Hepatocyte (in vitro differentiated cells): ENCODE data around the gene CUBN. TPM values are rescaled to one million over a fixed set of nuclear protein-coding genes. Genes with fewer than 3 reads are reported as not detected.

ENCODE experiments used
- DNase-seq: peaks from one replicate; pipeline ENCODE4 v3.0.0-alpha.2; 2016; ENCODE audit warnings: low spot score
- H2AFZ ChIP-seq: fragments of 200-600 bp; sonication (generic); 2 replicates; pipeline ENCODE4 v1.6.0; 2016; ENCODE audit warnings: antibody characterized with exemption, mild to moderate bottlenecking
- H3K27ac ChIP-seq: fragments of 200-600 bp; sonication (generic); 2 replicates; pipeline ENCODE4 v1.5.1; 2016; ENCODE audit warnings: mild to moderate bottlenecking
- H3K27me3 ChIP-seq: fragments of 200-600 bp; sonication (generic); 2 replicates; pipeline ENCODE4 v1.6.1; 2016
- H3K36me3 ChIP-seq: fragments of 200-600 bp; sonication (generic); replicated peaks from 2 replicates; pipeline ENCODE4 v1.5.1; 2016; ENCODE audit warnings: low read depth; ENCODE audit not compliant: insufficient read depth
- H3K4me1 ChIP-seq: fragments of 200-600 bp; sonication (generic); 2 replicates; pipeline ENCODE4 v1.5.1; 2016; ENCODE audit warnings: mild to moderate bottlenecking, moderate library complexity; ENCODE audit not compliant: insufficient read depth
- H3K4me2 ChIP-seq: fragments of 200-600 bp; sonication (generic); 2 replicates; pipeline ENCODE4 v1.6.0; 2016
- H3K4me3 ChIP-seq: fragments of 200-600 bp; sonication (generic); 2 replicates; pipeline ENCODE4 v1.5.1; 2016; ENCODE audit warnings: mild to moderate bottlenecking
- H3K79me2 ChIP-seq: fragments of 200-600 bp; sonication (generic); 2 replicates; pipeline ENCODE4 v1.6.0; 2017; ENCODE audit warnings: mild to moderate bottlenecking
- H3K9me2 ChIP-seq: fragments of 200-600 bp; sonication (generic); replicated peaks from 2 replicates; pipeline ENCODE4 v1.6.0; 2017; ENCODE audit warnings: mild to moderate bottlenecking; ENCODE audit not compliant: insufficient read depth
- H3K9me3 ChIP-seq: fragments of 200-600 bp; sonication (generic); 2 replicates; pipeline ENCODE4 v1.5.1; 2016; ENCODE audit warnings: low read depth, mild to moderate bottlenecking
- H4K20me1 ChIP-seq: fragments of 200-600 bp; sonication (generic); 2 replicates; pipeline ENCODE4 v1.6.0; 2016; ENCODE audit warnings: mild to moderate bottlenecking; ENCODE audit not compliant: insufficient read depth, poor library complexity, severe bottlenecking
- EZH2 ChIP-seq: fragments of 200-600 bp; sonication (generic); IDR thresholded peaks from 2 replicates; pipeline ENCODE4 v1.6.1; 2016; ENCODE audit warnings: antibody characterized with exemption, mild to moderate bottlenecking, borderline replicate concordance
- EZH2phosphoT487 ChIP-seq: fragments of 200-600 bp; sonication (generic); IDR thresholded peaks from one replicate; pipeline ENCODE4 v1.6.1; 2018; ENCODE audit warnings: antibody characterized with exemption, mild to moderate bottlenecking, low read depth, moderate library complexity; ENCODE audit not compliant: unreplicated experiment, severe bottlenecking
- WGBS: methylation state at CpG from one replicate; pipeline ENCODE4 v1.1.6; 2016; ENCODE audit warnings: low lambda C conversion rate; ENCODE audit errors: missing lambda C conversion rate; 5-methylcytosine and 5-hydroxymethylcytosine counted together
- polyA plus RNA-seq: library from polyadenylated mRNA; unstranded; fragments of >200 nt; fragmentation: Nextera tagmentation; extraction: Ambion mirVana; gene quantifications from 2 replicates; pipeline ENCODE4 v1.2.1, GENCODE V29; 2016
- total RNA-seq: library from RNA; depleted of rRNA; stranded (reverse); fragments of >200 nt; gene quantifications from 2 replicates; pipeline ENCODE4 v1.2.3, GENCODE V29; 2014
- TF ChIP-seq, protein P1 (sequence below): fragments of 200-600 bp; sonication (generic); IDR thresholded peaks from 2 replicates; pipeline ENCODE4 v1.5.1; 2016; ENCODE audit warnings: antibody characterized with exemption, mild to moderate bottlenecking; ENCODE audit not compliant: poor library complexity

CUBN gene
- total and polyA plus RNA-seq, 2 experiments from 2014 or later: 2.0 to 10.6 TPM

DNA sequence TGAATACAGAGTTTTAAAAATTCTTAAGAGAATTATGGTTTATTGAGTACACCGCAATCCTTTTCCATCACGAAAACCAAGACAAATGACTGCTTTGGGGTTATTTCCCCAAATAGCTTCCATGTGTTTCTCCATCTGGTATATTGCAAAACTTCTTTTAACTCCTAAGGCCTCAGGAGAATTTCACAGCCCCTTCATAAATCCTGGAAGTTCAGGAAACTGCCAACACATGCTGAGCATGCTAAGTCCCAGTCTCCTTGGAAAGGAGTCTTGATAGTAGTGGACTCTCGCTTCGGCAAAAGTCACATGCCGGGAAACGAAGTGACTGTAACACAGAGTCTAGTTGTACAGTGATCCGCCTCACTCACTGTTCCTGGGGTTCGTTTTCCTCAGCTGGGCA lies 224.3 kb downstream of the CUBN start:
- H3K9me3 ChIP-seq: no peaks in the 10 kb centered on the region
- no peak for DNase-seq
- no peak overlapping the region for H2AFZ ChIP-seq
- TF ChIP-seq, protein P1, sequence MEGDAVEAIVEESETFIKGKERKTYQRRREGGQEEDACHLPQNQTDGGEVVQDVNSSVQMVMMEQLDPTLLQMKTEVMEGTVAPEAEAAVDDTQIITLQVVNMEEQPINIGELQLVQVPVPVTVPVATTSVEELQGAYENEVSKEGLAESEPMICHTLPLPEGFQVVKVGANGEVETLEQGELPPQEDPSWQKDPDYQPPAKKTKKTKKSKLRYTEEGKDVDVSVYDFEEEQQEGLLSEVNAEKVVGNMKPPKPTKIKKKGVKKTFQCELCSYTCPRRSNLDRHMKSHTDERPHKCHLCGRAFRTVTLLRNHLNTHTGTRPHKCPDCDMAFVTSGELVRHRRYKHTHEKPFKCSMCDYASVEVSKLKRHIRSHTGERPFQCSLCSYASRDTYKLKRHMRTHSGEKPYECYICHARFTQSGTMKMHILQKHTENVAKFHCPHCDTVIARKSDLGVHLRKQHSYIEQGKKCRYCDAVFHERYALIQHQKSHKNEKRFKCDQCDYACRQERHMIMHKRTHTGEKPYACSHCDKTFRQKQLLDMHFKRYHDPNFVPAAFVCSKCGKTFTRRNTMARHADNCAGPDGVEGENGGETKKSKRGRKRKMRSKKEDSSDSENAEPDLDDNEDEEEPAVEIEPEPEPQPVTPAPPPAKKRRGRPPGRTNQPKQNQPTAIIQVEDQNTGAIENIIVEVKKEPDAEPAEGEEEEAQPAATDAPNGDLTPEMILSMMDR: no peak
- TF ChIP-seq EZH2: no peak
- TF ChIP-seq EZH2phosphoT487: no peak
- peak overlapping the region; percentile 11 for H3K4me2 ChIP-seq
- H4K20me1 ChIP-seq: no peaks in the 10 kb centered on the region
- WGBS: 69% methylated on average over 8 of the region's 8 CpGs
- H3K79me2 ChIP-seq: no peaks in the 10 kb centered on the region
- H3K4me1 ChIP-seq: no peaks in the 10 kb centered on the region
- H3K27ac ChIP-seq: peak overlapping the region; percentile 72
- no peaks in the 10 kb centered on the region for H3K27me3 ChIP-seq
- no peaks in the 10 kb centered on the region for H3K36me3 ChIP-seq
- H3K4me3 ChIP-seq: no peak overlapping the region
- H3K9me2 ChIP-seq: no peaks in the 10 kb centered on the region

DNA sequence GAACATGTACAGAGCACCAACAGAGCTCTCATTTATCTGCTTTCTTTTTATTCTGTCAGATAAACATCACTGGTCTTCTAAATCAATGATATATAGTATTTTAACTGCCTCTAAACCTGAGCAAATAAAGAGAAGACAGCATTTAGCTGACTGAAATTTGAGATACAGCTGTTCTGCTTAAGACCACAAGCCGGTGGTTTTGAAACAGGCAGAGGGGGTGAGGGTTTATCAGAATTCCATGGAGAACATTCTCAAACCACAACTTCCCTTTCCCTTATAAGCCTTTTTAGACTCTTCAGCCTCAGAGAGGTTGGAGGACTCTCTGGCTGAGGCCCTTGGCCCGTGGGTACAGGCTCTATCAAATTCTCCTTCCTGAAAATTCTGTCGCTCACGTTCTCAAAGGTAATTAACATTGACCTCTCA lies 225.0 kb downstream of the CUBN start:
- no peak overlapping the region for H2AFZ ChIP-seq

DNA sequence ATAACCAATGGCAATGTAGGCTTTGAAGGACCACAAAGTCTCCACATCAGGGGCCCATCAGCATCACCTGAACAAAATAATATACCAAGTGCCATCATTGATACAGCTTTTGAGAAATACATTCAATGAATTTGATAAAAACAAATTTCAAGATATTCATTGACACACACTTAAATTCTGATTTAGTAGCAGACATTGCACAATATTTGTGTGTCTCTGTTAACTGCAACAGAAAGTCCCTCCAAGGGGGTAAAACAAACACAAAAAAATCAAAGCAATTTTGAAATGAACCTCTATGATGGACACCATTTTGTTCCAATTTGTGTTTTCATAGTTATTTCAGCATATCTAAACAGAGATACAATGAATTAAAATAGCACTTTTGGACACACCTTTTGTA lies 225.6 kb downstream of the CUBN start:
- no peaks in the 10 kb centered on the region for H3K9me3 ChIP-seq
- no peaks in the 10 kb centered on the region for H3K36me3 ChIP-seq
- no peak overlapping the region for H3K4me3 ChIP-seq
- H3K9me2 ChIP-seq: no peaks in the 10 kb centered on the region
- no peaks in the 10 kb centered on the region for H3K4me1 ChIP-seq
- peak overlapping the region; percentile 72 for H3K27ac ChIP-seq
- H3K4me2 ChIP-seq: no peak overlapping the region
- no peaks in the 10 kb centered on the region for H3K79me2 ChIP-seq
- no peaks in the 10 kb centered on the region for H3K27me3 ChIP-seq
- no peak for DNase-seq
- no peak overlapping the region for H2AFZ ChIP-seq
- no peaks in the 10 kb centered on the region for H4K20me1 ChIP-seq
- TF ChIP-seq EZH2: no peak
- TF ChIP-seq EZH2phosphoT487: no peak
- TF ChIP-seq, protein P1: no peak

More for the DNA sequence above, 225.0 kb downstream of the CUBN start:
- WGBS: 50% methylated on average over 4 of the region's 4 CpGs
- Histone ChIP-seq H3K4me2 (peak overlapping the region; percentile 11), H3K27ac (peak overlapping the region; percentile 72), H4K20me1 (no peaks in the 10 kb centered on the region), H3K9me2 (no peaks in the 10 kb centered on the region), H3K79me2 (no peaks in the 10 kb centered on the region), H3K4me1 (no peaks in the 10 kb centered on the region), H3K9me3 (no peaks in the 10 kb centered on the region), H3K27me3 (no peaks in the 10 kb centered on the region), H3K36me3 (no peaks in the 10 kb centered on the region), H3K4me3 (no peak overlapping the region)
- TF ChIP-seq EZH2phosphoT487 (no peak), EZH2 (no peak)
- TF ChIP-seq, protein P1: no peak
- DNase-seq: no peak

DNA sequence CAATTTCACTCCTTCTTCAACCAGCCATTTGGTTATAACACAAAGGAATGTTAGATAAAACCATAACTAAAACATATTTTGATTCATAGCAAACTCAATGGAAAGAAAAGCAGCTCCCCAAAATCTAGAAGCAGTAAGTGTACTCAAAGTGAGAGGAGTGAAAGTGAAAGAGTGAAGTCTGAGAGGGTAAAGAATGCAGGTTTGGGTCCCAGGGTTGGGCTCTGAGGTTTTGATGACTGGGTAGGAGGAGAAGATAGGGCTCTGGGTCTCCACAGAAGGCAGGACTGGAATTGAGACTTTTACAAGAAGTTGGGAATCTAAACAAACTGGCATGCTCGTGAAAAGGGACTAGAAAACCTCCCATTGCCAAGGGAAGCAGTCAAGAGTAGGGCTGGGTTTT lies 227.0 kb downstream of the CUBN start:
- Histone ChIP-seq H3K4me1 (no peaks in the 10 kb centered on the region), H3K4me3 (no peak overlapping the region), H3K79me2 (no peaks in the 10 kb centered on the region), H3K4me2 (no peak overlapping the region), H3K27me3 (no peaks in the 10 kb centered on the region), H3K9me2 (no peaks in the 10 kb centered on the region), H3K27ac (no peak overlapping the region), H2AFZ (no peak overlapping the region), H4K20me1 (no peaks in the 10 kb centered on the region), H3K36me3 (no peaks in the 10 kb centered on the region), H3K9me3 (no peaks in the 10 kb centered on the region)
- no peak for DNase-seq
- 86% methylated on average over 1 of the region's 1 CpG for WGBS
- TF ChIP-seq EZH2: no peak
- TF ChIP-seq, protein P1: no peak
